Esophagus muscularis mucosa (tissue), 4 donors: ENCODE data around the gene CLCN6. TPM values are rescaled to one million over a fixed set of nuclear protein-coding genes. Genes with fewer than 3 reads are reported as not detected.
"Not testable (repeated sequence)": the region's sequence is repeated elsewhere in the genome, so short reads cannot be mapped to it uniquely, and the experiment has no call there.

Source experiments
- DNase-seq: peaks from one replicate; pipeline ENCODE4 v3.0.0-alpha.2; 2017; ENCODE audit errors: extremely low spot score
- H3K27ac ChIP-seq, 4 donors: fragments of 200-600 bp; sonication (generic); replicated peaks in 1 of 4; 1 replicate in 3 of 4; 2 replicates in 1 of 4; pipeline ENCODE4 v1.5.1; 2016 to 2019; ENCODE audit warnings: mild to moderate bottlenecking in 1 of 4
- H3K27me3 ChIP-seq, 4 donors: fragments of 200-600 bp; sonication (generic); one replicate each; pipeline versions ENCODE4 v1.5.1 to v1.6.0; 2016 to 2019
- H3K36me3 ChIP-seq, 4 donors: fragments of 200-600 bp; sonication (generic); one replicate each; pipeline ENCODE4 v1.5.1; 2016 to 2019
- H3K4me1 ChIP-seq, 4 donors: fragments of 200-600 bp; sonication (generic); one replicate each; pipeline ENCODE4 v1.5.1; 2016 to 2019
- H3K4me3 ChIP-seq, 4 donors: fragments of 200-600 bp; sonication (generic); 1 replicate in 2 of 4; 2 replicates in 2 of 4; pipeline ENCODE4 v1.5.1; 2016 to 2019; ENCODE audit warnings: mild to moderate bottlenecking in 4 of 4, moderate library complexity in 1 of 4
- H3K9me3 ChIP-seq, 4 donors: fragments of 200-600 bp; sonication (generic); 1 replicate in 3 of 4; 2 replicates in 1 of 4; pipeline ENCODE4 v1.5.1; 2016 to 2019
- EP300 ChIP-seq: sonication (generic); formaldehyde crosslinking; IDR thresholded peaks from one replicate; pipeline ENCODE4 v1.6.1; 2017; ENCODE audit warnings: antibody characterized with exemption
- POLR2A ChIP-seq: fragments of 450-650 bp; IDR thresholded peaks from one replicate; pipeline ENCODE4 v1.6.1; 2017; ENCODE audit warnings: antibody characterized with exemption, moderate library complexity, mild to moderate bottlenecking, low read depth
- POLR2AphosphoS5 ChIP-seq, 2 donors: sonication (generic); formaldehyde crosslinking; IDR thresholded peaks; one replicate each; pipeline ENCODE4 v1.6.1; 2017; ENCODE audit warnings: antibody characterized with exemption in 2 of 2
- WGBS: methylation state at CpG from one replicate; pipeline ENCODE4 v1.1.5; 2018; 5-methylcytosine and 5-hydroxymethylcytosine counted together
- intact Hi-C: fragments of 100-400 bp; cut with DNase I; formaldehyde crosslinking; loops from one replicate; pipeline ENCODE4 v1.15.1; 2023
- total RNA-seq, 4 donors: library from RNA; depleted of rRNA; stranded (reverse); fragments of >200 nt; gene quantifications; one replicate each; pipeline versions ENCODE4 v1.1.0 to v1.2.1, GENCODE V29; 2016
- TF ChIP-seq, protein P1 (sequence below), 3 experiments: fragments of 200-600 bp in 2 of 3; fragments of 450-650 bp in 1 of 3; sonication (generic) in 2 of 3; IDR thresholded peaks; one replicate each; pipeline ENCODE4 v1.5.1; 2017 to 2019; ENCODE audit warnings: antibody characterized with exemption in 3 of 3, mild to moderate bottlenecking in 2 of 3, moderate library complexity in 1 of 3

The CLCN6 gene
- total RNA-seq, 4 donors from 2014 or later, result 12.5 to 19.7 (median 15.5) TPM

DNA sequence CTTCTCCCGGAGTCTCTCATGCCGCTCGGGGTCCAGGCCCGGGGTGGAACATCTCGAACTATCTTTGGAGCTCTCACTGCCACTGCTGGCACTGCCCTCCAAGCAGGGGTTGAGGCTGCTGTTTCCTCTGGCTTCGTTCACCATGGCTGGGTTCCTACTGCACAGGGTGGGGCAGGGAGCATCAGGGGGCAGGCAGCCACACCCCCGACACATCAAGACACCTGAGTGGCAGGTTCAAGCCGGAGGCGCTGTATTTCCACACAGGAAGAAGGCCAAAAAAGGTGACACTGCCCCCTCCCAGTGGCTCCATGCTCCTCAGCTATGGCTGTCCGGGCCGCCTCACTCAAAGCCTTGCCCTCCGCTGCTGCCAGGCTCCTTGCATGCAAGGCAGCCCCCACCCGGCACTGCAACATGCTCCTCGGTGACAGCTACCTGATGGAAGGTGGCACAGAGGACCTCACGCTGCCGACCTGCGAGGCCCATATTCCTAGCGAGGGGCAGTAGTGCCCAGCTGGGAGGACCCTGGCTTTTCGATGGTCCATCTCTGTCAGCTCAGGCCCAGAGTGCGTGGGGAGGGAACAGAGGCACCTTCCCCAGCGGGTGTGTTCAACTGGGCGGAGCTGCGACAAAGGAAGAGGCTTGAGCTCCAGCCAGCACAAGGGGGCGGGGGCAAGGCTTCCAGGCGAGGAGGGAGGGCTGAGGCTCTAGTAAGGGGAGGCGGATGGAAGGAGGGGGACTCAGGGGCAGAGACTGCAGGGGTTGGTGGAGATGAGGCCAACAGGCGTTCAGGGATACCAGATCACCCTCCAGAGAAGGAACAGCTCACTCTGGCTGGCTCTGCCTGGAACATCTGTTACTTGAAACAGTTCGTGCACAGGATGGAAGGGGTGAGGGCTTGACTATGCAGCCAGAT is 2.8 kb upstream of the CLCN6 start:
- intact Hi-C loops, result no loop called here

DNA sequence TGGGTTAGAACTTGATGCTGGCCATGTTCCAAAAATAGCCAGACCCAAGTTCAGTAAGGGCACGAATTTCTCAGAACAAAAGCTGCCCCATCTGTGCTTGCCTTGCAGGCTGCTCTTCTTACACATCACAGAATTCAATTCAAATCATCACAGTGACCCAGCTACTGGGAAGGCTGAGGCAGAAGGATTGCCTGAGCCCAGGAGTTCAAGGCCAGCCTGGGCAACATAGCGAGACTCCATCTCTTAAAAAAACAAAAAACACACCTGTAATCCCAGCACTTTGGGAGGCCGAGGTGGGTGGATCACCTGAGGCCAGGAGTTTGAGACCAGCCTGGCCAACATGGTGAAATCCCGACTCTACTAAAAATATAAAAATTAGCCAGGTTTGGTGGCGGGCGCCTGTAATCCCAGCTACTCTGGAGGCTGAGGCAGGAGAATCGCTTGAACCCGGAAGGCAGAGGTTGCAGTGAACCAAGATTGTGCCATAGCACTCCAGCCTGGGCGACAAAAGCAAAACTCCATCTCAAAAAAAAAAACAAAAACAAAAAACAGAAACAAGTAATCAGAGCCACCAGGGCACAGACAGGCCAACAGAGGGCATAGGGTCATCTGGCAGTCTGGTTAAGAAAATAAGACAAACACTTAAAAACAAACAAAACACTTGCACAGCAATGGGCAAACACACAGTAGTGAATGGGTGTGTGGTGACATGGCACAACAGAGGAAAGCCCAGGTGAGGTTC is 1.9 kb upstream of the CLCN6 start:
- H3K9me3 ChIP-seq, intact Hi-C loops, DNase-seq, H3K27me3 ChIP-seq: not testable (repeated sequence)
- peaks cover 46 to 81% (median 69%) of the 10 kb centered on the region in 4 donors for H3K4me1 ChIP-seq
- 77% methylated on average over 7 of the region's 9 CpGs for WGBS
- H3K4me3 ChIP-seq, result peak overlapping the region; percentile 66 to 90 (median 74)
- peak overlapping the region; percentile 95 to 99 (median 98) for H3K27ac ChIP-seq
- peaks cover 9 to 38% (median 23%) of the 10 kb centered on the region in 4 donors for H3K36me3 ChIP-seq

More for the DNA sequence above, 2.8 kb upstream of the CLCN6 start:
- peak; percentile 53 for TF ChIP-seq POLR2A
- peak; percentile 88 to 92 for TF ChIP-seq POLR2AphosphoS5 (IDR thresholded peaks at IDR 0.05)
- TF ChIP-seq EP300, result no peak
- TF ChIP-seq, protein P1, sequence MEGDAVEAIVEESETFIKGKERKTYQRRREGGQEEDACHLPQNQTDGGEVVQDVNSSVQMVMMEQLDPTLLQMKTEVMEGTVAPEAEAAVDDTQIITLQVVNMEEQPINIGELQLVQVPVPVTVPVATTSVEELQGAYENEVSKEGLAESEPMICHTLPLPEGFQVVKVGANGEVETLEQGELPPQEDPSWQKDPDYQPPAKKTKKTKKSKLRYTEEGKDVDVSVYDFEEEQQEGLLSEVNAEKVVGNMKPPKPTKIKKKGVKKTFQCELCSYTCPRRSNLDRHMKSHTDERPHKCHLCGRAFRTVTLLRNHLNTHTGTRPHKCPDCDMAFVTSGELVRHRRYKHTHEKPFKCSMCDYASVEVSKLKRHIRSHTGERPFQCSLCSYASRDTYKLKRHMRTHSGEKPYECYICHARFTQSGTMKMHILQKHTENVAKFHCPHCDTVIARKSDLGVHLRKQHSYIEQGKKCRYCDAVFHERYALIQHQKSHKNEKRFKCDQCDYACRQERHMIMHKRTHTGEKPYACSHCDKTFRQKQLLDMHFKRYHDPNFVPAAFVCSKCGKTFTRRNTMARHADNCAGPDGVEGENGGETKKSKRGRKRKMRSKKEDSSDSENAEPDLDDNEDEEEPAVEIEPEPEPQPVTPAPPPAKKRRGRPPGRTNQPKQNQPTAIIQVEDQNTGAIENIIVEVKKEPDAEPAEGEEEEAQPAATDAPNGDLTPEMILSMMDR (IDR thresholded peaks at IDR 0.05), result no peak
- Histone ChIP-seq H3K36me3 (peaks cover 8 to 42% (median 30%) of the 10 kb centered on the region in 4 donors), H3K9me3 (no peaks in the 10 kb centered on the region), H3K4me3 (peak overlapping the region; percentile 66 to 90 (median 74)), H3K27ac (peak overlapping the region; percentile 95 to 99 (median 98)), H3K4me1 (peaks cover 46 to 73% (median 63%) of the 10 kb centered on the region in 4 donors), H3K27me3 (no peaks in the 10 kb centered on the region)
- WGBS, result 10% methylated on average over 15 of the region's 28 CpGs
- peak; percentile 99 for DNase-seq

DNA sequence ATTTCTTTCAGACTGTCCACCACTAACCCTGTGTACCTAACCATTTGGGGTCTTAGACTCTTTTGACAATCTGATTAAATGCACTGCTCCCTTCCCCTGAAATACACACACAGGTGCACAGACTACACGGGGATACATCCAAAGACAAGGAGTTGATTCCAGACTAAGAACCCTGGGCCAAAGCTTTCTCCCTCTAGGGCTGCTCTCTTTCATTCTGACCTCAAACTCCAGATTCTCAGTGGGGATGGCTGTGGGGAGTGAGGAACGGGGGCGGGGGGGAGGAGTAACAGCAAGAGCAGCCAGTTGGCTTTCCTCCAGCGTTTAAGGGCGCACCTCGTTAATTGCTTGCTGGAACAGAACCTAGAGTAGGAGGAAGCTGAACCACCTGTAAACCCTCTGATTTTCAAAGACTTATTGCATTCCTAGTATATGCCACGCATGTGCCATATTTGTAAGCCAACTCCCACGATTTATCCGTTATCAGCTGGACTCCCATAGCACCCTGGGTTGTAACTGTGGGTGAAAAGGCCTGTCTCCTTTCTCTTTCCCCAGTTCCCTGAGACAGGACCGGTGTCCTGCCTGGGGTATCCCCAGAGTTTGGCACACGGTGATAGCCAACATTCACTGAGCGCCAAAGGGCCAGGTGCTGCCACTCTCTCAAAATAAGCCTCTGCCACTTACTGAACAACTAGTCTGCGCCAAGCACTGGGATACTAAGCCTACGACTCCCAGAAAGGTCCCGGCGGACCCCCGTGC is 1.1 kb upstream of the CLCN6 start:
- 3% methylated on average over 17 of the region's 17 CpGs for WGBS
- intact Hi-C loops, result loop anchor here (5.0 kb wide), 1 partner anchor 148 kb away; no protein-coding TSS in a partner anchor
- peaks cover 46 to 85% (median 75%) of the 10 kb centered on the region in 4 donors for H3K4me1 ChIP-seq

DNA sequence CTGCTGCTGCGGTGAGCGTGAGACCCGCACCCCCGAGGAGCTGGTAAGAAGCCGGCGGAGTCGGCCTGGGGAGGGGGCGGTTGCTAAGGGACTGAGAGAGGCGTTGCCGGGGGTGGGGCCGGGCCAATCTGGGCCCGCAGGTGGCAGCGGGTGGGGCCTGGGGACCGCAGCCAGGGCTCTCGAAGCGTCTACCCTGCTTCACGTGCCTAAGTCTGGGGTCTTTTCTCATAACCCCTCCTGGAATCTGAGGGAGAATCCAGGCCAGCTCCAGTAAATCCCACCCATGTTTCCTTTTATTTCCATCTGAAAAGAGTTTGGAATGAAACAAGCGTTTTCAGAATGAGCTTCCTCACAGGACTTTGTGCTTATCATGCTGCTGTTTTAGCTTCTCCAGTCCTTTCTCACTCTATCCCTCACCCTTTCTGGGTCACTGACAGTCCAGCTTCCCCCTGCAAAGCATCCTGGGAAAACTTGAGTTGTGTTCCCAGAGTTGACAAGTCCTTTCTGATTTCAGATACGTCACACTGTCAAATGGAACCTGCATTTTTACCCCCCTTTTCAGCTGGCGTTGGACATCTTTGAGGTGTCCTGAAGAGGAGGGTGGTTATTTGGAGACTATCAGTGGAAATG is 431 bp downstream of the CLCN6 start:
- TF ChIP-seq, protein P1 (IDR thresholded peaks at IDR 0.05), result no peak
- TF ChIP-seq POLR2AphosphoS5 (IDR thresholded peaks at IDR 0.05) (peak in 1 of 2 donors; percentile 50), EP300 (no peak), POLR2A (peak; percentile 28)
- H3K4me1 ChIP-seq, result peaks cover 35 to 71% (median 69%) of the 10 kb centered on the region in 4 donors
- WGBS, result 2% methylated on average over 4 of the region's 20 CpGs
- no peaks in the 10 kb centered on the region for H3K27me3 ChIP-seq
- H3K27ac ChIP-seq, result peak overlapping the region; percentile 95 to 99 (median 98)
- peaks cover 8 to 38% (median 15%) of the 10 kb centered on the region in 4 donors for H3K36me3 ChIP-seq
- H3K9me3 ChIP-seq, result no peaks in the 10 kb centered on the region
- H3K4me3 ChIP-seq, result peak overlapping the region; percentile 66 to 90 (median 74)
- DNase-seq, result no peak
- intact Hi-C loops, result loop anchor here (5.0 kb wide), 1 partner anchor 149 kb away; no protein-coding TSS in a partner anchor

More for the DNA sequence above, 1.1 kb upstream of the CLCN6 start:
- Histone ChIP-seq H3K27me3 (no peaks in the 10 kb centered on the region), H3K9me3 (no peaks in the 10 kb centered on the region), H3K27ac (peak overlapping the region; percentile 95 to 99 (median 98)), H3K4me3 (peak overlapping the region; percentile 66 to 90 (median 74)), H3K36me3 (peaks cover 15 to 38% (median 17%) of the 10 kb centered on the region in 4 donors)
- no peak for DNase-seq
- TF ChIP-seq POLR2A (peak; percentile 34), EP300 (no peak)

DNA sequence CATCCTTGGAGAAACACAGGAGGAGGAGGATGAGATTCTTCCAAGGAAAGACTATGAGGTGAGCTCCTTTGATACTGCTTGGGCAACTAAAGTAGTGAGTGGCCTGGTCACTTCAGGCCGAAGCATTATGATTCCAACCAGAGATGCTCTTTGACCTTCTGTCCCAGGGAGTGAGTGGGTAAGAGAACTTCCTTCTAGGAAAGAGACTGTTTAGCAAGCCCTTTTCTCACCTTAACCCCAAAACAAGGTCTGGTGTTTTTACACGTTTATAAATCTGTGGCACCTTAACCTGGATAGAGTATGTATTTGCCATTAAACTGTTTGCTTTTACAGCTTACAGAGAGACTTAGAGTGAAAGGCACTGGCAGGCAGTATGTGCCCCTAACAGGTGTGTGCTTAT is 1.1 kb downstream of the CLCN6 start:
- H3K36me3 ChIP-seq, result peaks cover 8 to 44% (median 22%) of the 10 kb centered on the region in 4 donors
- DNase-seq, result no peak
- H3K27ac ChIP-seq, result peak overlapping the region; percentile 95 to 99 (median 98)
- H3K4me3 ChIP-seq, result peak overlapping the region; percentile 66 to 90 (median 74)
- intact Hi-C loops, result loop anchor here (5.0 kb wide), 1 partner anchor 150 kb away; no protein-coding TSS in a partner anchor
- 50% methylated on average over 2 of the region's 2 CpGs for WGBS
- H3K4me1 ChIP-seq, result peaks cover 29 to 64% (median 62%) of the 10 kb centered on the region in 4 donors
- H3K9me3 ChIP-seq, result no peaks in the 10 kb centered on the region
- TF ChIP-seq, protein P1 (IDR thresholded peaks at IDR 0.05), result no peak
- TF ChIP-seq POLR2A (no peak), POLR2AphosphoS5 (IDR thresholded peaks at IDR 0.05) (no peak), EP300 (no peak)
- H3K27me3 ChIP-seq, result no peaks in the 10 kb centered on the region
